Uterus (tissue), 4 donors: ENCODE results near the gene ZBTB5. TPM values are rescaled to one million over a fixed set of nuclear protein-coding genes. Genes with fewer than 3 reads are reported as not detected.

Experiments used
- DNase-seq, 2 donors: peaks; one replicate each; pipeline ENCODE4 v3.0.0-alpha.2; 2019 to 2020
- H3K27ac ChIP-seq, 2 donors: fragments of 200-600 bp; sonication (generic); 1 replicate in 1 of 2; 2 replicates in 1 of 2; pipeline ENCODE4 v1.5.1; 2016 to 2018
- H3K27me3 ChIP-seq, 2 donors: fragments of 200-600 bp; sonication (generic); one replicate each; pipeline ENCODE4 v1.5.1; 2018 to 2019; ENCODE audit warnings: control low read depth in 1 of 2
- H3K36me3 ChIP-seq, 2 donors: fragments of 200-600 bp; sonication (generic); one replicate each; pipeline ENCODE4 v1.5.1; 2019; ENCODE audit warnings: control low read depth in 1 of 2
- H3K4me1 ChIP-seq, 2 donors: fragments of 200-600 bp; sonication (generic); one replicate each; pipeline ENCODE4 v1.5.1; 2018 to 2019; ENCODE audit warnings: control low read depth in 1 of 2
- H3K4me3 ChIP-seq, 2 donors: fragments of 200-600 bp; sonication (generic); 1 replicate in 1 of 2; 2 replicates in 1 of 2; pipeline ENCODE4 v1.5.1; 2018 to 2019; ENCODE audit warnings: mild to moderate bottlenecking in 1 of 2
- H3K9me3 ChIP-seq, 2 donors: fragments of 200-600 bp; sonication (generic); one replicate each; pipeline ENCODE4 v1.5.1; 2019; ENCODE audit warnings: control low read depth in 1 of 2
- CTCF ChIP-seq, 4 experiments: fragments of 200-600 bp in 2 of 4; fragments of 450-650 bp in 2 of 4; sonication (generic) in 2 of 4; IDR thresholded peaks; one replicate each; pipeline ENCODE4 v1.5.1; 2016 to 2019; ENCODE audit warnings: antibody characterized with exemption in 4 of 4, mild to moderate bottlenecking in 2 of 4, moderate library complexity in 1 of 4
- POLR2A ChIP-seq, 2 donors: fragments of 450-650 bp; IDR thresholded peaks; one replicate each; pipeline ENCODE4 v1.6.1; 2016; ENCODE audit warnings: antibody characterized with exemption in 2 of 2, mild to moderate bottlenecking in 1 of 2, moderate library complexity in 1 of 2
- intact Hi-C: fragments of 100-400 bp; cut with DNase I; formaldehyde crosslinking; loops from one replicate; pipeline ENCODE4 v1.15.1; 2023; ENCODE audit warnings: low total_unique reads
- total RNA-seq, 4 donors: library from RNA; depleted of rRNA in 3 of 4; stranded (reverse); fragments of >200 nt in 3 of 4; gene quantifications; one replicate each; pipeline versions ENCODE4 v1.1.0 to v1.2.4, GENCODE V29; 2014 to 2023
- donor health status: DM: yes; HTN: yes; CAD: no.

ZBTB5 gene
- total RNA-seq, 4 donors from 2014 or later = 6.5 to 22.0 (median 13.3) TPM

DNA sequence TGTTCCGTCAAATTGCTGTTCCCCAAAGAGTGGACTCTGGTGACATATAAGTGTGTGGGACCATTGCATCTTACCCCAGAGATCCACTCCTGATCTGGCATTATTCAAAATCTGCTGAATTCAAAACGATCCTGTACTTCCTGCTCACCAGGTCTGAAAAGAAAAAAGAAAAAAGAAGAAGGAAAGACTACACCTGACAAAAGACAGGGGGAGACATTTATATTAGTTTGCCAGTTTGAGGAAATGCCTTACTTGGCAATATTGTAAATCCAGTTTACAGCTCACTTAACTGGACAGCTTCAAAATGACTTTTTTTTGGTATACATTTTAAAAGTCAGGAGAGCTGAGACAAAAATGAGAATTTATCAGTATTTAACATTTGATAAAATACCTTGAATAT, 57.8 kb downstream of the ZBTB5 start:
- intact Hi-C loops = no loop called here

GRCh38 chr9:37406603-37407401, 58.4 kb downstream of the ZBTB5 start:
- Histone ChIP-seq H3K4me3 (no peak overlapping the region), H3K9me3 (no peaks in the 10 kb centered on the region), H3K4me1 (no peaks in the 10 kb centered on the region), H3K36me3 (no peaks in the 10 kb centered on the region), H3K27me3 (no peaks in the 10 kb centered on the region), H3K27ac (no peak overlapping the region)
- DNase-seq = no peak
- intact Hi-C loops = no loop called here
- TF ChIP-seq CTCF (IDR thresholded peaks at IDR 0.05) = no peak
- no peak for TF ChIP-seq POLR2A (IDR thresholded peaks at IDR 0.05)

More for the DNA sequence above, 57.8 kb downstream of the ZBTB5 start:
- Histone ChIP-seq H3K9me3 (no peaks in the 10 kb centered on the region), H3K36me3 (no peaks in the 10 kb centered on the region), H3K4me1 (no peaks in the 10 kb centered on the region), H3K27me3 (no peaks in the 10 kb centered on the region), H3K4me3 (no peak overlapping the region), H3K27ac (no peak overlapping the region)
- TF ChIP-seq CTCF (IDR thresholded peaks at IDR 0.05) (no peak), POLR2A (IDR thresholded peaks at IDR 0.05) (no peak)
- no peak for DNase-seq

DNA sequence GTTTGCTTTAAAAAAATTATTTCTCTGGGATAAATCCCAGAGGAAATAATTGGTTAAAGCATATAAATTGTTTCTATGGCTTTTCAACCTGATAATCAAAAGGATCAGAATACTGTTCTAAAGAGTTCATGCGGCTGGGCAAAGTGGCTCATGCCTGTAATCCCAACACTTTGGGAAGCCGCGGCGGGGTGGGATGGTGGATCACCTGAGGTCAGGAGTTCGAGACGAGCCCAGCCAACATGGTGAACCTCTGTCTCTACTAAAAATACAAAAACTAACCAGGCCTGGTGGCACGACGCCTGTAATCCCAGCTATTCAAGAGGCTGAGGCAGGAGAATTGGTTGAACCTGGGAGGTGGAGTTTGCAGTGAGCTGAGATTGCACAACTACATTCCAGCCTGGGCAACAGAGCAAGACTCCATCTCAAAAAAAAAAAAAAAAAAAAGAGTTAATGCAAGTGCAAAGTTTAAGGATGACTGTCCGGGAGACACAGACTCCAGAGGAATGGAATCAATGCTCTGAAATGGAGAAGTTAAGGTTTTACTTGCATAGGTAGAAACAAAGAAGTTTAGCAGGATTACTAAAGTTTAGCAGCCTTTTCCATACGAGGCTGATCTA, 59.4 kb downstream of the ZBTB5 start:
- no peaks in the 10 kb centered on the region for H3K4me1 ChIP-seq
- H3K27ac ChIP-seq = no peak overlapping the region
- H3K4me3 ChIP-seq = no peak overlapping the region
- no peaks in the 10 kb centered on the region for H3K9me3 ChIP-seq
- intact Hi-C loops = no loop called here
- H3K36me3 ChIP-seq = no peaks in the 10 kb centered on the region
- DNase-seq = no peak
- H3K27me3 ChIP-seq = no peaks in the 10 kb centered on the region
- no peak for TF ChIP-seq POLR2A (IDR thresholded peaks at IDR 0.05)
- TF ChIP-seq CTCF (IDR thresholded peaks at IDR 0.05) = no peak

- intact Hi-C loops = no loop called here
Observed at GRCh38 chr9:37405350-37405749, 59.9 kb downstream of the ZBTB5 start.

More at GRCh38 chr9:37405350-37405749, 59.9 kb downstream of the ZBTB5 start:
- Histone ChIP-seq H3K4me3 (no peak overlapping the region), H3K27ac (no peak overlapping the region), H3K9me3 (no peaks in the 10 kb centered on the region), H3K36me3 (no peaks in the 10 kb centered on the region), H3K27me3 (no peaks in the 10 kb centered on the region), H3K4me1 (no peaks in the 10 kb centered on the region)
- no peak for DNase-seq
- TF ChIP-seq POLR2A (IDR thresholded peaks at IDR 0.05) (no peak), CTCF (IDR thresholded peaks at IDR 0.05) (no peak)
